ENCODE results near the gene LCN6.
"Not testable (repeated sequence)": the region's sequence is repeated elsewhere in the genome, so short reads cannot be mapped to it uniquely, and the experiment has no call there.

LCN6 gene

GRCh38 chr9:136756836-136757235, 8.5 kb upstream of the LCN6 start:
- Histone ChIP-seq H3F3A (ENCODE audit: insufficient read depth, low read length) (no peaks in the 10 kb centered on the region), H3K4me1 (ENCODE audit: low read length) (0 out of 2 replicates have a peak, but pooled peaks cover 2% of the 10 kb centered on the region), H3K27me3 (replicated peaks; ENCODE audit: insufficient read depth, low read length) (peaks cover 78% of the 10 kb centered on the region), H2AFZ (ENCODE audit: low read length) (no peak overlapping the region), H3K27ac (ENCODE audit: low read length) (no peak overlapping the region), H3K4me2 (ENCODE audit: low read depth, low read length) (no peak overlapping the region), H3K4me3 (ENCODE audit: low read length) (no peak overlapping the region), H3K9me3 (replicated peaks; ENCODE audit: insufficient read depth, low read length) (no peaks in the 10 kb centered on the region), H3K79me2 (ENCODE audit: low read length) (no peaks in the 10 kb centered on the region), H4K20me1 (ENCODE audit: insufficient read depth, low read length) (no peaks in the 10 kb centered on the region), H3K36me3 (replicated peaks; ENCODE audit: insufficient read depth, low read length) (no peaks in the 10 kb centered on the region), H3K9me2 (replicated peaks; ENCODE audit: insufficient read depth, low read length) (no peaks in the 10 kb centered on the region), H3K9ac (ENCODE audit: low read length) (no peak overlapping the region)
- TF ChIP-seq EZH2 (optimal IDR thresholded peaks at IDR 0.05; ENCODE audit: low read depth, low read length) (no peak), CTCF (IDR thresholded peaks at IDR 0.05; ENCODE audit: low read length) (no peak), EZH2phosphoT487 (IDR thresholded peaks at IDR 0.05; ENCODE audit: low read length) (no peak)
- no peak for DNase-seq

- TF ChIP-seq EZH2phosphoT487 (IDR thresholded peaks at IDR 0.05; ENCODE audit: low read length): no peak
- no peak for TF ChIP-seq CTCF (IDR thresholded peaks at IDR 0.05; ENCODE audit: low read length)
- no peak for TF ChIP-seq EZH2 (optimal IDR thresholded peaks at IDR 0.05; ENCODE audit: low read depth, low read length)
- Histone ChIP-seq H2AFZ (ENCODE audit: low read length) (no peak overlapping the region), H3K9me3 (replicated peaks; ENCODE audit: insufficient read depth, low read length) (no peaks in the 10 kb centered on the region), H3K4me3 (ENCODE audit: low read length) (no peak overlapping the region), H3K27ac (ENCODE audit: low read length) (no peak overlapping the region), H3K9me2 (replicated peaks; ENCODE audit: insufficient read depth, low read length) (no peaks in the 10 kb centered on the region), H3F3A (ENCODE audit: insufficient read depth, low read length) (no peaks in the 10 kb centered on the region), H3K27me3 (replicated peaks; ENCODE audit: insufficient read depth, low read length) (peaks cover 86% of the 10 kb centered on the region), H3K4me2 (ENCODE audit: low read depth, low read length) (no peak overlapping the region), H3K9ac (ENCODE audit: low read length) (no peak overlapping the region), H4K20me1 (ENCODE audit: insufficient read depth, low read length) (no peaks in the 10 kb centered on the region), H3K36me3 (replicated peaks; ENCODE audit: insufficient read depth, low read length) (no peaks in the 10 kb centered on the region), H3K4me1 (ENCODE audit: low read length) (0 out of 2 replicates have a peak, but pooled peaks cover 2% of the 10 kb centered on the region), H3K79me2 (ENCODE audit: low read length) (no peaks in the 10 kb centered on the region)
- DNase-seq: no peak
These were observed 7.8 kb upstream of the LCN6 start for GRCh38 chr9:136756134-136756438.

GRCh38 chr9:136755302-136756133, 7.2 kb upstream of the LCN6 start:
- not testable (repeated sequence) for H3K4me1 ChIP-seq (ENCODE audit: low read length); H4K20me1 ChIP-seq (ENCODE audit: insufficient read depth, low read length); H3K9me2 ChIP-seq (replicated peaks; ENCODE audit: insufficient read depth, low read length); H3K79me2 ChIP-seq (ENCODE audit: low read length); H3K36me3 ChIP-seq (replicated peaks; ENCODE audit: insufficient read depth, low read length); H3F3A ChIP-seq (ENCODE audit: insufficient read depth, low read length); H3K4me3 ChIP-seq (ENCODE audit: low read length); H3K9me3 ChIP-seq (replicated peaks; ENCODE audit: insufficient read depth, low read length); DNase-seq; H3K9ac ChIP-seq (ENCODE audit: low read length); H3K27ac ChIP-seq (ENCODE audit: low read length); H3K4me2 ChIP-seq (ENCODE audit: low read depth, low read length); H2AFZ ChIP-seq (ENCODE audit: low read length)
- H3K27me3 ChIP-seq (replicated peaks; ENCODE audit: insufficient read depth, low read length): peaks cover 86% of the 10 kb centered on the region

GRCh38 chr9:136754626-136755301, 6.4 kb upstream of the LCN6 start:
- no peak overlapping the region for H3K4me2 ChIP-seq (ENCODE audit: low read depth, low read length)
- H3K9ac ChIP-seq (ENCODE audit: low read length): no peak overlapping the region
- H3K4me1 ChIP-seq (ENCODE audit: low read length): 0 out of 2 replicates have a peak, but pooled peaks cover 2% of the 10 kb centered on the region
- TF ChIP-seq CTCF (IDR thresholded peaks at IDR 0.05; ENCODE audit: low read length) (no peak), EZH2 (optimal IDR thresholded peaks at IDR 0.05; ENCODE audit: low read depth, low read length) (no peak), EZH2phosphoT487 (IDR thresholded peaks at IDR 0.05; ENCODE audit: low read length) (no peak)
- H3K9me2 ChIP-seq (replicated peaks; ENCODE audit: insufficient read depth, low read length): no peaks in the 10 kb centered on the region
- H3K27me3 ChIP-seq (replicated peaks; ENCODE audit: insufficient read depth, low read length): peaks cover 86% of the 10 kb centered on the region
- no peaks in the 10 kb centered on the region for H3K9me3 ChIP-seq (replicated peaks; ENCODE audit: insufficient read depth, low read length)
- no peak overlapping the region for H3K27ac ChIP-seq (ENCODE audit: low read length)
- no peaks in the 10 kb centered on the region for H3K36me3 ChIP-seq (replicated peaks; ENCODE audit: insufficient read depth, low read length)
- no peak for DNase-seq
- no peaks in the 10 kb centered on the region for H3K79me2 ChIP-seq (ENCODE audit: low read length)
- no peak overlapping the region for H2AFZ ChIP-seq (ENCODE audit: low read length)
- no peaks in the 10 kb centered on the region for H4K20me1 ChIP-seq (ENCODE audit: insufficient read depth, low read length)
- H3K4me3 ChIP-seq (ENCODE audit: low read length): no peak overlapping the region
- no peaks in the 10 kb centered on the region for H3F3A ChIP-seq (ENCODE audit: insufficient read depth, low read length)
